ENCODE measurements around the gene ADARB1. TPM values are rescaled to one million over a fixed set of nuclear protein-coding genes. Genes with fewer than 3 reads are reported as not detected.

The ADARB1 gene
- polyA plus RNA-seq, 3 donors from 2014 or later: 3.0 to 4.5 (median 3.4) TPM

DNA sequence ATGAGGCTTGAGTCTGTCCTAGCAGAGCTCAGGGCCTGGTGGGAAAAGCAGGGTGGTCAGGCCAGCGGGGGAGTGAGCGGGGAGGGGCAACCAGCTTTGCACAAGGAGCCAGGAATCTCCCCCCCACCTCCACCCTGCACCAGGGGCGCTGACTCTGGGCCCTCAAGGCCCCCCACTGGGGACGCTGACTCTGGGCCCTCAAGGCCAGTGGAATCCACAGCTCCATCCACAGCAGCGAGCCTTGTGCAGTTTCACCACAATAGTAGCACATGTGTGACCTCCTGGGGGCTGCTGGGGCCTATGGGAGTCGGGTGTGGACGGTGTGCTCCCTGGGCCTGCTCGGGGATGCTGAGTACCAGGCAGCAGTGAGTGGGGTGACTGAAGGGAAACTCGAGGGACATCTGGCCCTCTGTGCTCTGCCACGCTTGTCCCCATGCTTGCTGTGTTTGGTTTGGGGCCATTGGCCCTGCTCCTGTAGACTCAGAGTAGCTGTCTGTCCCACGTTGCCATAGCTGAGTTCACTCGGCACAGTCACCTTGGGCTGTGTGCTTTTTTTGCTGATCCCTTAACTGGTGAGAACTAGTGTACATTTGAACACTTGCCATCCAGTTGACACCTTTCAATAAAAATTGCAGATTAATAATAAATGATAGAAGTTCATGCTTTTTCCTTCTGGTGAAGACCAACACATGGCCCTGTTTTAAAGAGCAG lies 89.2 kb downstream of the ADARB1 start:
- no peak for DNase-seq
- Mint-ChIP-seq H3K27ac (no peak overlapping the region), H3K36me3 (peaks cover 0 to 6% (median 0%) of the 10 kb centered on the region in 3 donors), H3K9me3 (no peaks in the 10 kb centered on the region), H3K4me1 (no peaks in the 10 kb centered on the region), H3K27me3 (ENCODE audit: low read depth in 3 of 3) (no peaks in the 10 kb centered on the region), H3K4me3 (no peak overlapping the region)

DNA sequence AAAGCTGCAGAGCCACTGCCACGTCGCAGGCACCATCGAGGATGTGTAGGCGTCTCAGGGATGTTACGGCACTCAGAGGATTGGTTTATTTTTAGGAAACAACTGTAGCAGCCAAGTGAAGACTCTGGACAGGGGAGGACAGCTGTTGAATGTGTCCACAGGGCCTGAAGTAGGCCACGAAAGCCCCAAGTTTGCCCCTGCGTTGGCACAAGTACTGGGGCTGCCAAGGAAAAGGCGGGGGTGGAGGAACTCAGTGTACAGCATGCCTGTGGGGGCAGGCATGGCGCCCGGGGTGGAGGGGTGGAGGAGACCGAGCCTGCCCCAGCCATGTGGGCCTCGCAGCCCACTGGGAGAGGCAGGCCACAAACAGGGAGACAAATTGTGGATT lies 89.7 kb downstream of the ADARB1 start:
- H3K4me1 Mint-ChIP-seq: peaks cover 4% of the 10 kb centered on the region in 2 donors
- H3K36me3 Mint-ChIP-seq: peaks cover 0 to 3% (median 0%) of the 10 kb centered on the region in 3 donors
- H3K27ac Mint-ChIP-seq: no peak overlapping the region
- H3K27me3 Mint-ChIP-seq (ENCODE audit: low read depth in 3 of 3): no peaks in the 10 kb centered on the region
- no peak overlapping the region for H3K4me3 Mint-ChIP-seq
- DNase-seq: no peak
- H3K9me3 Mint-ChIP-seq: no peaks in the 10 kb centered on the region

DNA sequence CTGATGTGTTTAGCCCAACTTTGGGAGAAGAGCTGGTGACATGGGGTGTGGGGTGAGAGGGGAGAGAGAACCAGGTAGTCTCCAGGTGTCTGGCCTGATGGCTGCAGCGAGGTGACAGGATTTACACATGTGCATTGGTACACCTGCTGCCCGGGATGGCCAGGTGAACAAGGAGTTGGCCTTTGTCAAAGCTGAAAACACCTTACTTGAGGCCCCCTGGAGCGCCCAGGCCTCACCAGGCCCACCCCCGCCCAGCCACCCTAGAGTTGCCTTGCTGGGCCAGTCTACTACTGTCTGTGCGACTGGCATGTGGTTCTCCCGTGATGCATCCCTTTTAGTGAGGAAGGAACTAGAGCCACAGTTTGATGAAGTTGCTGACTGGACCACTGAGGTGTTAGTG lies 90.5 kb downstream of the ADARB1 start:
- H3K4me3 Mint-ChIP-seq: no peak overlapping the region
- H3K27ac Mint-ChIP-seq: no peak overlapping the region
- no peaks in the 10 kb centered on the region for H3K27me3 Mint-ChIP-seq (ENCODE audit: low read depth in 3 of 3)
- DNase-seq: no peak
- no peaks in the 10 kb centered on the region for H3K9me3 Mint-ChIP-seq
- H3K4me1 Mint-ChIP-seq: peaks cover 11 to 12% of the 10 kb centered on the region in 2 donors
- peaks cover 0 to 3% (median 0%) of the 10 kb centered on the region in 3 donors for H3K36me3 Mint-ChIP-seq

DNA sequence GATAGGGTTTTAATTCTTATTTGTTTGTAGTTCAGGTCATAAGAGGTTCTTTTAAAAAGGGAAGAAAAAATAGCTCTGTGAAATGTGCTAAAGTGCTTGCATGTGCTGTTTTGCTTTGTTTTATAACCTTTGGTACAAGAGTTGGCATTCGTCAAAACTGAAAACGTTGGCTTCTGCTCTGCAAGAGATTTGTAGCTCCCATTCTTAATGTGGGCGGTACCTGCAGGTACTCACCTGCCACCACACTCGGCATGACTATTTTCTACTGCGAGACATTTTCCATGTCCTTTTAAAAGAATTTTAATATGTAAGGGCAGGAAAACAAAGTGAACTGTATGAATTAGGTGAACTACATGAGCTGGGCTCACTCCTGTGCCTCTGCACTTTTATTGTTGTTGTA lies 92.6 kb downstream of the ADARB1 start:
- Mint-ChIP-seq H3K27ac (no peak overlapping the region), H3K4me1 (peaks cover 17 to 27% of the 10 kb centered on the region in 2 donors), H3K9me3 (no peaks in the 10 kb centered on the region), H3K36me3 (peaks cover 0 to 3% (median 0%) of the 10 kb centered on the region in 3 donors), H3K27me3 (ENCODE audit: low read depth in 3 of 3) (no peaks in the 10 kb centered on the region), H3K4me3 (no peak overlapping the region)
- no peak for DNase-seq

DNA sequence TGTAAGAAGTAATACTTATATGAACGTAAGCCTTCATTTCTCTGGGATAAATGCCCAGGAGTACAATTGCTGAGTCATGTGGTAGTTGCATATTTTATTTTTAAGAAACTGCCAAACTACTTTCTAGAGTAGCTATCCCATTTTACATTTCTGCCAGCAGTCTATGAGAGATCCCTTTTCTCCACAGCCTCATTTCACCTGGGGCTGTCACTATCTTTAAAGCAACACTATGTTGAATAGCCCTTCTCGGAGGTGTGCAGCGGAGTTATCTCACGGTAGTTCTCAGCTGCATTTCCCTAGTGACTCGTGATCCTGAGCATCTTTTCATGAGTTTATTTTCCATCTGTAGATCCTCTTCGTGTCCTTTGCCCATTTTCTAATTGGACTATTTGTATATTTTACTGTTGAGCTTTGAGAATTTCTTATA lies 93.4 kb downstream of the ADARB1 start:
- Mint-ChIP-seq H3K27ac (peak overlapping the region in 1 of 6 donors; percentile 6), H3K36me3 (peaks cover 0 to 6% (median 0%) of the 10 kb centered on the region in 3 donors), H3K9me3 (no peaks in the 10 kb centered on the region), H3K4me1 (peaks cover 17 to 27% of the 10 kb centered on the region in 2 donors), H3K4me3 (no peak overlapping the region), H3K27me3 (ENCODE audit: low read depth in 3 of 3) (peaks cover 0 to 1% (median 0%) of the 10 kb centered on the region in 3 donors)
- DNase-seq: no peak

DNA sequence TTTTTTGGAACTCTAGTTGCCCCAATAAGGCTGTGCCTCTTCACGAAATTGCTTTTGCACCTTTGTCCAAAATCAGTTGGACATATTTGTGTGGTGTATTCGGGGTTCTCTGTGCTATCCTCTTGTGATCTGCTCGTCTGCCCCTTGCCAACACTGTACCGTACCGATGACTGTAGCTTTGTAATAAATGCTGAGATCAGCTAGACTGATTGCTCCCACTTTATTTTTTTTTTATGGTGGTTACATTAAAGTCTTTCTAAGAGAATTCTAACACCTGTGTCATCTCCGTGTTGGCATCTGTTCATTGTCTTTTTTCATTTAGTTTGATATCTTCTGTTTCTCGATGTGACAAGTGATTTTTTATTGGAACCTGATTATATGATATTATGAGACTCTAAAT lies 94.1 kb downstream of the ADARB1 start:
- Mint-ChIP-seq H3K27ac (no peak overlapping the region), H3K4me3 (no peak overlapping the region), H3K9me3 (no peaks in the 10 kb centered on the region), H3K4me1 (peaks cover 17 to 27% of the 10 kb centered on the region in 2 donors), H3K27me3 (ENCODE audit: low read depth in 3 of 3) (peaks cover 0 to 3% (median 0%) of the 10 kb centered on the region in 3 donors), H3K36me3 (peaks cover 0 to 7% (median 0%) of the 10 kb centered on the region in 3 donors)
- DNase-seq: no peak

DNA sequence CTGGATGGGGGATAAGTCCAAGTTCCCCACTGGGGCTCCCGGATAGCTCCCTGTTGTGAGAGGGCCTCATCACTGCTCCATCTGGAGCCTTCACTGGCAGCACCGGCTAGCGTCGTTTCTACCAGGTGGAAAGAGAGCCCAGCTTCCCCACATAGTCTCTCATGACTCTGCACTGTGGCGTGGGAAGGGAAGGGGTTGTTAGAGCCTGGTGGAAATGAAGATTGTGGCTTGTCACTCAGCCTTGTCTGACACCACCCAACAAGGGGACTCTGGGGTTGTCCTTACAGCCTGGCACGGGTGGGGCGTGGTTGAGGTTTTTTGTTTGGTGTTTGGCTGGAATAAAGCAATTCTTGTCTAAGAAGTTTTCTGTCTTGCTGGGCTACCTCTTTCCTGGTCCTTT lies 94.6 kb downstream of the ADARB1 start:
- Mint-ChIP-seq H3K27me3 (ENCODE audit: low read depth in 3 of 3) (peaks cover 0 to 3% (median 0%) of the 10 kb centered on the region in 3 donors), H3K9me3 (no peaks in the 10 kb centered on the region), H3K4me1 (peaks cover 17 to 27% of the 10 kb centered on the region in 2 donors), H3K4me3 (no peak overlapping the region), H3K27ac (no peak overlapping the region), H3K36me3 (peaks cover 0 to 9% (median 0%) of the 10 kb centered on the region in 3 donors)
- DNase-seq: peak in 1 of 3 donors; percentile 7

DNA sequence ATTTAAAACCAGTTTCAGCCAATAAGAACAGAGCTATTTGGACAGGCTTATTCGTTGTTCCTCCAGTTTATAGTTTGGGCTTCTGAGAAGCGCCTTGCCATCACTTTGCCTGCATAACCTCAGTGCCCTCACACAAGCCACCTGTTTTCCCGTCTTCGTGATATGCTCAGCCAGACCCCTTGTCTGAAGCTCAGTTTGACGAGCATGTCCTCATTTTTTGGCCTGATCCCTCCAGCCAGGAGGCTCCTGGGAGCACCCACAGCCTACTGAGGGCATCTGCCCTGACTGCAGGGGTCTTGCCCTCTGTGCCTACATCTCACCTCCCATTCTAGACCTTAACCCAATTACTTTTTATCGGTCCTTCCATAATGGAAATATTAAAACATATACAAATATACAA lies 95.3 kb downstream of the ADARB1 start:
- H3K4me3 Mint-ChIP-seq: no peak overlapping the region
- H3K36me3 Mint-ChIP-seq: peaks cover 0 to 9% (median 0%) of the 10 kb centered on the region in 3 donors
- no peak for DNase-seq
- no peak overlapping the region for H3K27ac Mint-ChIP-seq
- H3K4me1 Mint-ChIP-seq: peaks cover 17 to 27% of the 10 kb centered on the region in 2 donors
- H3K27me3 Mint-ChIP-seq (ENCODE audit: low read depth in 3 of 3): peaks cover 0 to 3% (median 0%) of the 10 kb centered on the region in 3 donors
- no peaks in the 10 kb centered on the region for H3K9me3 Mint-ChIP-seq

DNA sequence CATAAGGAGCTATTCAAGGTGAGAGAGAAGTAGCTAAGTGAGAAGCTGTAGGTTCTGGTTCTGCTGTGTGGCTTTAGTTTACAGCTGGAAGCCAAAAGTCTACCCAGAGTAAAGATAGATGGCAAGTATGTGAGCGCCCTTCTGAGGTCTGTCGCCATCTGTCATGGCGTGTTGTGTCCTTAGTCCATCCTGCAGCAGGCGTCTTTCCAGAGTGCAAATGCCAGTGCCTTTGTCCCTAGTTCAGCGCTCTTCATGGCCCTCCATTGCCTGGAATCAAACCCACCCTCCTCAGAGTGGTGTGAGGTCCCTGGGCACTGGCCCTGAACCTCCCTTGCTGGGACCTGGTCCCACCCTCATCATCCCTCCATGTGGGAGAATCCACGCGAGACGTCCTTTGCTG lies 96.6 kb downstream of the ADARB1 start:
- Mint-ChIP-seq H3K4me1 (peaks cover 17 to 27% of the 10 kb centered on the region in 2 donors), H3K4me3 (no peak overlapping the region), H3K36me3 (peaks cover 0 to 9% (median 0%) of the 10 kb centered on the region in 3 donors), H3K27me3 (ENCODE audit: low read depth in 3 of 3) (peaks cover 0 to 3% (median 0%) of the 10 kb centered on the region in 3 donors), H3K27ac (peak overlapping the region in 1 of 6 donors; percentile 73), H3K9me3 (no peaks in the 10 kb centered on the region)
- no peak for DNase-seq

DNA sequence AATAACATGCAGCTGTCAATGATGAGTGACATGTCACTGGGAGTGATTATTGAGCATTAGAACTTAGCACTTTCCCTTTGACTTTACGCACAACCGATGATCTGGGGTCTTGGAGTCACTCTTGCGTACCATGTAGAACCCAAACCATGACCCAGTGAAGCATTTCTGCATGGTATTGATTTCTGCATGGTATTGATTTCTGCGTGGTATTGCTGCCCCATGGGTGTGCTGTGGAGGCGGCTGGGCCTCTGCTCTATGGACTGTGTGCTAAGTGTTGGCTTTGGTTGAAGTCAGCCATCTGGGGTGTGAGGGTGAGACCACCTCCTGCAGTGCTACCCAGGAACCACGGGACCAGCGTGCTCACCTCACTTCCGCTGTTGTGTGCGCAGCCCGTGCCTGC lies 98.0 kb downstream of the ADARB1 start:
- DNase-seq: no peak
- Mint-ChIP-seq H3K27ac (no peak overlapping the region), H3K9me3 (no peaks in the 10 kb centered on the region), H3K27me3 (ENCODE audit: low read depth in 3 of 3) (peaks cover 0 to 3% (median 0%) of the 10 kb centered on the region in 3 donors), H3K4me1 (peaks cover 17 to 27% of the 10 kb centered on the region in 2 donors), H3K4me3 (no peak overlapping the region), H3K36me3 (peaks cover 6 to 19% (median 6%) of the 10 kb centered on the region in 3 donors)

DNA sequence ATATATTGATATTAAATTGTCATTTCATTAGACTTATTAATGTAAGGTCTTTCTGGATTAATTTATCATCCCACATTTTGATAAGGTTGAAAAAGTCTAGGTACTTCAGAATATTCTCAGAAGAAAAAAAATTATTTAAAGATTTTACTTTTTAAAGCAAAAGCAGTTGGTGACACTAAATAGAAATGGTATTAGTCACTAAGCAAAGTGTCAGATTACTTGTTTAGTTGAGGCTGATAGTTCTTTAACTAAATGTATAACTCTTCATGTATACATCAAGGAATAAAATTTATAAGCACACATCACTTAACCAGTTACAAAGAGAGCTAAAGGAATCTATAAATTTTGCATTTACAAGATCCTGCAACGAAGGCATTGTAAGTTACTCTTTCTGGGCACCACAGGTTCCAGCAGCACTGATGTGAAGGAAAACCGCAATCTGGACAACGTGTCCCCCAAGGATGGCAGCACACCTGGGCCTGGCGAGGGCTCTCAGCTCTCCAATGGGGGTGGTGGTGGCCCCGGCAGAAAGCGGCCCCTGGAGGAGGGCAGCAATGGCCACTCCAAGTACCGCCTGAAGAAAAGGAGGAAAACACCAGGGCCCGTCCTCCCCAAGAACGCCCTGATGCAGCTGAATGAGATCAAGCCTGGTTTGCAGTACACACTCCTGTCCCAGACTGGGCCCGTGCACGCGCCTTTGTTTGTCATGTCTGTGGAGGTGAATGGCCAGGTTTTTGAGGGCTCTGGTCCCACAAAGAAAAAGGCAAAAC lies 101.1 kb downstream of the ADARB1 start:
- no peak for DNase-seq
- Mint-ChIP-seq H3K36me3 (peaks cover 6 to 29% (median 12%) of the 10 kb centered on the region in 3 donors), H3K9me3 (no peaks in the 10 kb centered on the region), H3K4me3 (no peak overlapping the region), H3K4me1 (peaks cover 3 to 12% of the 10 kb centered on the region in 2 donors), H3K27ac (no peak overlapping the region), H3K27me3 (ENCODE audit: low read depth in 3 of 3) (peaks cover 0 to 3% (median 2%) of the 10 kb centered on the region in 3 donors)

DNA sequence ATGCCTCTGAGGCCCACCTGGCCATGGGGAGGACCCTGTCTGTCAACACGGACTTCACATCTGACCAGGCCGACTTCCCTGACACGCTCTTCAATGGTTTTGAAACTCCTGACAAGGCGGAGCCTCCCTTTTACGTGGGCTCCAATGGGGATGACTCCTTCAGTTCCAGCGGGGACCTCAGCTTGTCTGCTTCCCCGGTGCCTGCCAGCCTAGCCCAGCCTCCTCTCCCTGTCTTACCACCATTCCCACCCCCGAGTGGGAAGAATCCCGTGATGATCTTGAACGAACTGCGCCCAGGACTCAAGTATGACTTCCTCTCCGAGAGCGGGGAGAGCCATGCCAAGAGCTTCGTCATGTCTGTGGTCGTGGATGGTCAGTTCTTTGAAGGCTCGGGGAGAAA lies 101.8 kb downstream of the ADARB1 start:
- Mint-ChIP-seq H3K4me3 (no peak overlapping the region), H3K36me3 (peaks cover 6 to 30% (median 12%) of the 10 kb centered on the region in 3 donors), H3K9me3 (no peaks in the 10 kb centered on the region), H3K4me1 (peaks cover 0 to 6% of the 10 kb centered on the region in 2 donors), H3K27me3 (ENCODE audit: low read depth in 3 of 3) (peaks cover 0 to 5% (median 2%) of the 10 kb centered on the region in 3 donors), H3K27ac (no peak overlapping the region)
- no peak for DNase-seq

DNA sequence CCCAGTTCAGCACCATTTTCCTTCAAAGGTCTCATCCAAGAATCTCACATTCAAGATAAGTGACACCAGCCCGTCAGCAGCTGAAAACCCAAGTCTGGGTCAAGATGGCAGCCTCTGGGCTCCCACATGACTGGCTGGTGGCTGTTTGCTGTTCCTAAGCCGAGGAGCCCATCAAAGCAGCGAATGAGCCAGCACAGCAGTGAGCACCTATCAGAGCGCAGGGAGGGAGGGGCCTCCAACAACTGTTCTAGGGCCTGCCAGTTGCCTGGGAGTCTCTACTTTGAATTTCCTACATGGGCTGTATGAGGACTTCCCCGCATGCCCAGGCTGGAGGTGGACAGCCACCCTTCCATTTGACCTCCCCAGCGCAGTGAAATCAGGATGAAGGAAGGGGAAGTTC lies 102.7 kb downstream of the ADARB1 start:
- no peak overlapping the region for H3K27ac Mint-ChIP-seq

DNA sequence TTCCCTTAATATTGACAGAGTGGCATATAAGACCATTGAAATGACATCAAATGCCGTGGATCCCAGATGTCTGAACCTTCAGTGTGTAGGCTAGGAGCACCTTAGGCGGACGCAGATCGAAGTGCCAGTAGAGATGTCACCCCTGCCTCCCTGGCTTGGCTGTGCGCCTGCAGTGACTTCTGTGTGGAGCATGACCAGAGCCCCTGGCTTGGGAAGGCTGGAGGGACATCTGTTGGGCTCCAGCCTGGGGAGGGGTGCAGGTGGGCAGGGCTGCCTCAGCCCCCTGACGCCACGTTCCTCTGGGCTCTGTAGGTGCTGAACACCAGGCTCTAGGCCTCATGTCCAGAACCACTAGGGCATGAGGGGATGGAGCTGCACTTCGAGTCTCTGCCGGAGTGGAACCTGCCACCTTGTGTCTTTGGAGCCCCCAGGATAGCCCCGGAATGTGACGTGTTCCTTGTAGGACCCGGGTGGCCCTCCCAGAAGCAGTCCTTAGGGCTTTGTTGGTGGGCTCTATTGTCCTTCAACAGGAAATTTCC lies 103.8 kb downstream of the ADARB1 start:
- Mint-ChIP-seq H3K27ac (no peak overlapping the region), H3K4me3 (no peak overlapping the region), H3K9me3 (no peaks in the 10 kb centered on the region), H3K36me3 (peaks cover 17 to 30% (median 24%) of the 10 kb centered on the region in 3 donors), H3K4me1 (no peaks in the 10 kb centered on the region), H3K27me3 (ENCODE audit: low read depth in 3 of 3) (peaks cover 0 to 2% (median 2%) of the 10 kb centered on the region in 3 donors)
- DNase-seq: no peak

More for the DNA sequence above, 102.7 kb downstream of the ADARB1 start:
- Mint-ChIP-seq H3K4me3 (no peak overlapping the region), H3K36me3 (peaks cover 12 to 26% (median 13%) of the 10 kb centered on the region in 3 donors), H3K9me3 (no peaks in the 10 kb centered on the region), H3K27me3 (ENCODE audit: low read depth in 3 of 3) (peaks cover 0 to 5% (median 2%) of the 10 kb centered on the region in 3 donors), H3K4me1 (no peaks in the 10 kb centered on the region)
- DNase-seq: no peak

All from immature natural killer cell (primary cell).